GM21390 (cell line): Measurements from ENCODE around the gene SPON1.
"Not testable (repeated sequence)": the region's sequence is repeated elsewhere in the genome, so short reads cannot be mapped to it uniquely, and the experiment has no call there.

ENCODE experiments used
- ATAC-seq: cut with Tn5 transposase; IDR thresholded peaks from one replicate; pipeline ENCODE4 v1.9.1; 2021; ENCODE audit not compliant: unreplicated experiment

Gene SPON1

GRCh38 chr11:14114269-14114668, 151.7 kb downstream of the SPON1 start:
- no peak for ATAC-seq

- ATAC-seq, result no peak
Observed at GRCh38 chr11:14114786-14115185, 152.3 kb downstream of the SPON1 start.

GRCh38 chr11:14117632-14118031, 155.1 kb downstream of the SPON1 start:
- ATAC-seq, result no peak

GRCh38 chr11:14118072-14118471, 155.5 kb downstream of the SPON1 start:
- no peak for ATAC-seq

GRCh38 chr11:14119357-14119756, 156.8 kb downstream of the SPON1 start:
- ATAC-seq, result no peak

- ATAC-seq, result no peak
Observed at GRCh38 chr11:14124350-14124749, 161.8 kb downstream of the SPON1 start.

- no peak for ATAC-seq
Observed at GRCh38 chr11:14124886-14125285, 162.4 kb downstream of the SPON1 start.

GRCh38 chr11:14125529-14125928, 163.0 kb downstream of the SPON1 start:
- ATAC-seq, result no peak

GRCh38 chr11:14127679-14128078, 165.2 kb downstream of the SPON1 start:
- ATAC-seq, result no peak

- ATAC-seq, result no peak
Observed at GRCh38 chr11:14132312-14132711, 169.8 kb downstream of the SPON1 start.

- no peak for ATAC-seq
Observed at GRCh38 chr11:14133381-14133780, 170.9 kb downstream of the SPON1 start.

GRCh38 chr11:14136561-14136960, 174.0 kb downstream of the SPON1 start:
- no peak for ATAC-seq

GRCh38 chr11:14137284-14137683, 174.8 kb downstream of the SPON1 start:
- ATAC-seq, result no peak

GRCh38 chr11:14140991-14141390, 178.5 kb downstream of the SPON1 start:
- no peak for ATAC-seq

- ATAC-seq, result no peak
Observed at GRCh38 chr11:14141676-14142075, 179.2 kb downstream of the SPON1 start.

- peak; percentile 58 for ATAC-seq
Observed at GRCh38 chr11:14144934-14145333, 182.4 kb downstream of the SPON1 start.

GRCh38 chr11:14148653-14149273, 186.2 kb downstream of the SPON1 start:
- peak; percentile 61 for ATAC-seq

- no peak for ATAC-seq
Observed at GRCh38 chr11:14149683-14150082, 187.2 kb downstream of the SPON1 start.

GRCh38 chr11:14150878-14151277, 188.4 kb downstream of the SPON1 start:
- ATAC-seq, result no peak

- ATAC-seq, result not testable (repeated sequence)
Observed at GRCh38 chr11:14154103-14154502, 191.6 kb downstream of the SPON1 start.

- no peak for ATAC-seq
Observed at GRCh38 chr11:14158393-14158792, 195.9 kb downstream of the SPON1 start.

GRCh38 chr11:14163576-14163975, 201.1 kb downstream of the SPON1 start:
- no peak for ATAC-seq

- ATAC-seq, result not testable (repeated sequence)
Observed at GRCh38 chr11:14173679-14174078, 211.2 kb downstream of the SPON1 start.
